Measurements from ENCODE around the gene CTNNA2. TPM values are rescaled to one million over a fixed set of nuclear protein-coding genes. Genes with fewer than 3 reads are reported as not detected.

CTNNA2 gene
- polyA plus RNA-seq, 1 of the 3 experiments (the other 2 are of a cell fraction) = 0.30 TPM

DNA sequence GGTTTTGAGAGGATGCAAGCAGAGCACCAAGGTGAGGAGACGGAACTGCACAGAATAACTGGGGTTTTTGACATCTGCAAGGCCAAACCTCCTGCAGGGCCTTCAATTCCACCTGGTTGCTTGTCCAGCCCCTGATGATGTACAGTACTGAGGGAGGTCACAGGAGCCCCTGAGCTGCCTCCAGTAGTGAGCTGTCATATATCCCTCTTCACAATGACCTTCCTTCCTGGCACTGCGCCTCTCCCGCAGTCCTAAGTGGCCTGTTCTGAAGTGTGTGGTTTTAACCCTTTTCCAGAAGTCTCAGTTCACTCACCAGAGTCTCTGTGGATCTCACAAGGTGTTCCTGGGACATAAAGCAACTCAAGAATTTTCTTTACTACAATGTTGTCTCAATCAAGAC is 746.4 kb downstream of the CTNNA2 start:
- Histone ChIP-seq H3K9me2 (no peaks in the 10 kb centered on the region), H3K4me3 (ENCODE audit: low read depth in 2 of 2, low read length in 1 of 2) (no peak overlapping the region), H3F3A (replicated peaks; ENCODE audit: insufficient read depth) (no peaks in the 10 kb centered on the region), H2AFZ (ENCODE audit: low read depth) (no peak overlapping the region), H3K79me2 (ENCODE audit: insufficient read depth) (no peaks in the 10 kb centered on the region), H4K20me1 (ENCODE audit: insufficient read depth) (no peaks in the 10 kb centered on the region), H3K27me3 (ENCODE audit: insufficient read depth) (no peaks in the 10 kb centered on the region), H3K27ac (ENCODE audit: low read depth in 2 of 2, low read length in 1 of 2) (no peak overlapping the region), H3K4me2 (no peak overlapping the region), H3K9me3 (no peaks in the 10 kb centered on the region), H3K4me1 (ENCODE audit: control insufficient read depth in 1 of 2, insufficient read depth in 2 of 2, low read depth in 1 of 2, low read length in 1 of 2) (peaks cover 0 to 6% of the 10 kb centered on the region in 2 experiments; a peak in 1 of 4 replicates), H3K36me3 (replicated peaks in 1 of 2; ENCODE audit: control insufficient read depth in 1 of 2, insufficient read depth in 2 of 2, low read length in 1 of 2) (no peaks in the 10 kb centered on the region), H3K9ac (no peak overlapping the region)
- CTCF ChIA-PET = interaction anchor here (3.8 kb wide), 1 partner anchor 20 kb away, joined by 18 read pairs; no protein-coding TSS in a partner anchor
- POLR2A ChIA-PET = no interaction called here
- TF ChIP-seq FOXJ3 (CRISPR knock-in tag; IDR thresholded peaks at IDR 0.05) (no peak), GABPA (IDR thresholded peaks at IDR 0.05; ENCODE audit: low read depth) (no peak), USF2 (IDR thresholded peaks at IDR 0.05; ENCODE audit: borderline replicate concordance, low read depth, low read length) (no peak), RXRA (IDR thresholded peaks at IDR 0.05; ENCODE audit: borderline replicate concordance, low read depth) (no peak), ELF1 (IDR thresholded peaks at IDR 0.05) (no peak), ZBTB33 (IDR thresholded peaks at IDR 0.05; ENCODE audit: borderline replicate concordance, low read depth) (no peak), CTCF (IDR thresholded peaks at IDR 0.05) (no peak), PBX3 (IDR thresholded peaks at IDR 0.05) (no peak), RFX5 (IDR thresholded peaks at IDR 0.05; ENCODE audit: low read length) (no peak), RCOR1 (IDR thresholded peaks at IDR 0.05; ENCODE audit: low read length) (no peak), FOSL2 (IDR thresholded peaks at IDR 0.05; ENCODE audit: borderline replicate concordance, low read depth) (no peak), EP300 (IDR thresholded peaks at IDR 0.05; ENCODE audit: borderline replicate concordance in 1 of 2, low read depth in 1 of 2, low read length in 1 of 2) (no peak), TCF12 (IDR thresholded peaks at IDR 0.05) (no peak), TAF1 (IDR thresholded peaks at IDR 0.05; ENCODE audit: borderline replicate concordance, low read depth, low read length) (no peak), CHD2 (IDR thresholded peaks at IDR 0.05; ENCODE audit: low read length, partially characterized antibody) (no peak), RAD21 (IDR thresholded peaks at IDR 0.05; ENCODE audit: low read length) (no peak), EZH2phosphoT487 (IDR thresholded peaks at IDR 0.05; ENCODE audit: borderline replicate concordance, low read depth) (no peak), FOXM1 (IDR thresholded peaks at IDR 0.05; ENCODE audit: low read depth) (no peak), MEF2A (IDR thresholded peaks at IDR 0.05; ENCODE audit: borderline replicate concordance, low read depth) (no peak)
- TF ChIP-seq, protein P1, sequence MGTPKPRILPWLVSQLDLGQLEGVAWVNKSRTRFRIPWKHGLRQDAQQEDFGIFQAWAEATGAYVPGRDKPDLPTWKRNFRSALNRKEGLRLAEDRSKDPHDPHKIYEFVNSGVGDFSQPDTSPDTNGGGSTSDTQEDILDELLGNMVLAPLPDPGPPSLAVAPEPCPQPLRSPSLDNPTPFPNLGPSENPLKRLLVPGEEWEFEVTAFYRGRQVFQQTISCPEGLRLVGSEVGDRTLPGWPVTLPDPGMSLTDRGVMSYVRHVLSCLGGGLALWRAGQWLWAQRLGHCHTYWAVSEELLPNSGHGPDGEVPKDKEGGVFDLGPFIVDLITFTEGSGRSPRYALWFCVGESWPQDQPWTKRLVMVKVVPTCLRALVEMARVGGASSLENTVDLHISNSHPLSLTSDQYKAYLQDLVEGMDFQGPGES (IDR thresholded peaks at IDR 0.05; ENCODE audit: low read depth, low read length) = no peak
- no peak for DNase-seq
- WGBS (ENCODE audit: low lambda C conversion rate) = 52% methylated on average over 3 of the region's 3 CpGs

All from SK-N-SH (cell line).